ENCODE data around the gene IKZF2.

The IKZF2 gene

DNA sequence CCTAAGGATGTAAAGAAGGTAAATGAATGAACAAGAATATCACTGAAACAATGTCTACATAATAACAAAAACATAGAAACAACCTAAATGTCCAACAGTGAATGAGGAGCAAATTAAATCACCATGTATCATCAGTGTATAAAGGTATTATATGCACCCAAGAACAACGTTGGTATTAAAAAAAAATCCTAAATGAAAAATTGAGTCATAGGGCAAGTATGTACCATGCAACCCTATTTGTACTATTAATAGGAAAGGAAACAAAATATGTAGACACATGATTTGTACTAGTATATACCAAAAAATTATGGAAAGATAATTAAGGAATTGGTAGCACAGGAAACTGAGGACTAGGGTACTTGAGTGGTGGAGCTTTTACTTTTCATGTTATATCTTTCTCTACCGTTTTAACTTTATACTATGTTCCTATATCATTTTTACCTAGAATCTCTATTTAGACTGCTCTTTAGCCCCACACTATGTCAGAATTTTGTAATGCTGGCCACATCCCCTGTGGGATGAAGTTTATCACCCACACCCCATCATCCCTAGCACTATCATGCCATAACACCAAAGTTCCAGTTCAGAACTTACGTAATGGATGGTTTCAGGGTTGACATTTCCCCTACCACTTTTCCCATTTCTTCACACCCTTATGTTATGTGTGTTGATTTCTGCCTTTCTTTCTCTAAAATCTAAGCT, 25.6 kb downstream of the IKZF2 start:
- DNase-seq (ENCODE audit: low read depth in 2 of 2) = peak; percentile 15 to 66

DNA sequence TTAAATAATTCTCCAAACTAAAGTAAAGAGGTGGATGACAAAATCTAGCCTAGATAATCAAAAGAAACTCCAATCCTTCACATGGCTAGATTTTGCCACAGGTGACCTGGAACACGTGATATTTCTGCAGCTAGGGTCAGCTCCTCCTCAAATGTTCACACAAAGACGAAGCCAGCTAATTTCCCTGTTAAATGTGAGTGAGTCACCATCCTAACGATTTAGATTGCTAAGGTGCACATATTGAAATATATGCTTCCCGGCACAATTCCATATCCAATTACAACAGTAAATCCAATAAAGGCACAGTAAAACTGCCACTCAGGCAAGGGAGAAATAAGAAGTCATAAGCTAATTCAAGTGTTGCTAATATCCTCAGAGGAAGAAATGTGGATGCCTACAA, 28.7 kb downstream of the IKZF2 start:
- TF ChIP-seq, protein P1, sequence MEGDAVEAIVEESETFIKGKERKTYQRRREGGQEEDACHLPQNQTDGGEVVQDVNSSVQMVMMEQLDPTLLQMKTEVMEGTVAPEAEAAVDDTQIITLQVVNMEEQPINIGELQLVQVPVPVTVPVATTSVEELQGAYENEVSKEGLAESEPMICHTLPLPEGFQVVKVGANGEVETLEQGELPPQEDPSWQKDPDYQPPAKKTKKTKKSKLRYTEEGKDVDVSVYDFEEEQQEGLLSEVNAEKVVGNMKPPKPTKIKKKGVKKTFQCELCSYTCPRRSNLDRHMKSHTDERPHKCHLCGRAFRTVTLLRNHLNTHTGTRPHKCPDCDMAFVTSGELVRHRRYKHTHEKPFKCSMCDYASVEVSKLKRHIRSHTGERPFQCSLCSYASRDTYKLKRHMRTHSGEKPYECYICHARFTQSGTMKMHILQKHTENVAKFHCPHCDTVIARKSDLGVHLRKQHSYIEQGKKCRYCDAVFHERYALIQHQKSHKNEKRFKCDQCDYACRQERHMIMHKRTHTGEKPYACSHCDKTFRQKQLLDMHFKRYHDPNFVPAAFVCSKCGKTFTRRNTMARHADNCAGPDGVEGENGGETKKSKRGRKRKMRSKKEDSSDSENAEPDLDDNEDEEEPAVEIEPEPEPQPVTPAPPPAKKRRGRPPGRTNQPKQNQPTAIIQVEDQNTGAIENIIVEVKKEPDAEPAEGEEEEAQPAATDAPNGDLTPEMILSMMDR (IDR thresholded peaks at IDR 0.05; ENCODE audit: low read depth, low read length) = no peak
- no peak overlapping the region for H3K4me3 ChIP-seq (replicated peaks in 1 of 2; ENCODE audit: low read depth in 2 of 2, low read length in 2 of 2)
- DNase-seq (ENCODE audit: low read depth in 2 of 2) = no peak

More for the DNA sequence above, 25.6 kb downstream of the IKZF2 start:
- TF ChIP-seq, protein P1 (IDR thresholded peaks at IDR 0.05; ENCODE audit: low read depth, low read length) = peak; percentile 12
- H3K4me3 ChIP-seq (replicated peaks in 1 of 2; ENCODE audit: low read depth in 2 of 2, low read length in 2 of 2) = no peak overlapping the region

DNA sequence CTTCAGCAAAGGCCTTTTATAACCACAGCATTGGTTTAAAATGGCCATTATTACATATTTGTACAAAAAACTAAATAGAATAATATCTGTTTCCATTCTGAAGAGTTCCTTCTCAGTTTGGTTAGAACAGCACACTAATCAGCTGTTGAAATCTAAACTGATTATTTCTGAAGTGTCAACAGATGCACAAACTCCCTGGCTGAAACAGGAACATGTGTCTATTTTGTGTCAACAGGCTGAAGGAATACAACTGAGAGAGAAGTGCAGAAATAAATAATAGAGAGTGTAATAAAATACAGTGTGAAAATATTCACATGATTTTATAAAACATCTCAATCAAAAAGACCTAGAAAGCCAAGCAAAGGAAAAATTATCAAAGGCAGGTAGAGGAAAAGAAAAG, 29.7 kb downstream of the IKZF2 start:
- no peak overlapping the region for H3K4me3 ChIP-seq (replicated peaks in 1 of 2; ENCODE audit: low read depth in 2 of 2, low read length in 2 of 2)
- no peak for DNase-seq (ENCODE audit: low read depth in 2 of 2)
- TF ChIP-seq, protein P1 (IDR thresholded peaks at IDR 0.05; ENCODE audit: low read depth, low read length) = no peak

DNA sequence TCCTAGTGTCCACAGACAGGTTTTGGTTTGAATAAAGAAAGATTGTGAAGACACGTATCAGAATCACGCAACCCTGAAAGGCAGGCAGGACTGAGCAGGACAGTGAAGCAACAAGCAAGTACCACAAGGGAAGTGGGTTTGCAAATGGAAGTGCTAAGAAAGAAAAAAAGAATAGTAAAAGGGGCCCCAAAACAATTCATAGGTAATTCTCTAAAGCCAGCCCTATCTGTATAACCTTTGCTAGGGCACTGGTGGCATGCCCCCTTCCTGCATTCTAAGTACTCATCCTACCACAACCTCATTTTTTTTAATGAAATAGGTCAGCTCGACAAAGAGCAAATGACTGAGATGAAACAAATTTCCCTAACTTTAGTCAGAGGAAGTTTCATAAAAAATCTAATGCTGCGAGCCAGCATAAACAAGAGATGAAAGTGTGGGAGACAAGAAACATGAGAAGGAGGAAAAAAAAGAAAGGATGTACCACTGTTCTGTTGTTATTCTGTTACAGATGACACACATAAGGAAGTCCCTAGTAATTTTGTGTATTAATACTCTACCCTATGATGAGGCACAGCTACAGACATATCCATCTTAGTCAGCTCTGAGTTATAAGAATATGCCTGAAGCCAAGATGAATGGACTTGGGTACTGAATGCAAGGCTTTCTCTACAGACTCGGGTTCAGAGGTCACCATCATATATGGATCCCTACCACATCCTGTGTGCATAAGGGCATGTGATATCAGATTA, 32.2 kb downstream of the IKZF2 start:
- peak; percentile 51 to 95 for DNase-seq (ENCODE audit: low read depth in 2 of 2)
- no peak overlapping the region for H3K4me3 ChIP-seq (replicated peaks in 1 of 2; ENCODE audit: low read depth in 2 of 2, low read length in 2 of 2)
- TF ChIP-seq, protein P1 (IDR thresholded peaks at IDR 0.05; ENCODE audit: low read depth, low read length) = no peak

DNA sequence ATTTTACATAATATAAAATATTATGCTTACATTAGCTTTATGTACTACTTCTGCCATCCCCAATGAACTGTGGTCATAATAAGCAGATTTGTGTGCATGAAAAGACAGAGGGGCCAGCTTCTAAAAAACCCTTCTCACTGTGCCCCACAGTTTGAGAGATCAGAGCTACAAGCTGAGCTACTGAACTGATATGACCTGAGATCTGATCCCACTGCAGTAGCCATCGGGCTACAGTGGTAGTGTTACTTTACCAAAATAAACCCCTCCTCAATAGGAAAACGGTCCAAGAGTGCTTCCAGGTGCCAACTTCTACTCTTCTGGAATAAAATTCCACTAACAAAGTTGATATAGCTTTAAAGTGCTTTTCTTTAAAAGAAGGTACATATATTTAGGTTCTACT, 43.1 kb downstream of the IKZF2 start:
- no peak for DNase-seq (ENCODE audit: low read depth in 2 of 2)
- H3K4me3 ChIP-seq (replicated peaks in 1 of 2; ENCODE audit: low read depth in 2 of 2, low read length in 2 of 2) = no peak overlapping the region
- TF ChIP-seq, protein P1 (IDR thresholded peaks at IDR 0.05; ENCODE audit: low read depth, low read length) = no peak

DNA sequence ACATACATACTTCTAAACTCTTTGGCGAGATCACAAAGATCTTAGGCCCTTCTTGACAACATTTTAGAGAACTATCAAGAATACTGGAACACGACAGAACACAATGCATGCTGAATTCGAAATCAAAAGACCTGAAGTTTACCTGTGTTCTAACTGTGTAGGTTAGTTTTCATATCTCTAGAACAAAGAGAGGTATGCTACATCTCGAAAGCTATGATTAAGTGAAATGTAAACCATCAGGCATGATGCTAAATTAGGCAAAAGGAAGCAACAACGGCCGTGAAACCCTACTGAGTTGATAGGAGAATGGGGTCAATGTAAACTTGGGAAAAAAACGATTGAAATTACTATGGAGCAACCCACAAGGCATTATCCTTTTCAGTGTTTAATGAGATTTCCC, 43.7 kb downstream of the IKZF2 start:
- DNase-seq (ENCODE audit: low read depth in 2 of 2) = no peak
- TF ChIP-seq, protein P1 (IDR thresholded peaks at IDR 0.05; ENCODE audit: low read depth, low read length) = no peak
- H3K4me3 ChIP-seq (replicated peaks in 1 of 2; ENCODE audit: low read depth in 2 of 2, low read length in 2 of 2) = no peak overlapping the region
